NCI-H2227 (cell line): Measurements from ENCODE around the gene LGR4.

ENCODE experiments used
- DNase-seq: peaks from one replicate; lab custom pipeline; 2025; ENCODE audit not compliant: unreplicated experiment; lab: John Stamatoyannopoulos, UW

Gene LGR4

DNA sequence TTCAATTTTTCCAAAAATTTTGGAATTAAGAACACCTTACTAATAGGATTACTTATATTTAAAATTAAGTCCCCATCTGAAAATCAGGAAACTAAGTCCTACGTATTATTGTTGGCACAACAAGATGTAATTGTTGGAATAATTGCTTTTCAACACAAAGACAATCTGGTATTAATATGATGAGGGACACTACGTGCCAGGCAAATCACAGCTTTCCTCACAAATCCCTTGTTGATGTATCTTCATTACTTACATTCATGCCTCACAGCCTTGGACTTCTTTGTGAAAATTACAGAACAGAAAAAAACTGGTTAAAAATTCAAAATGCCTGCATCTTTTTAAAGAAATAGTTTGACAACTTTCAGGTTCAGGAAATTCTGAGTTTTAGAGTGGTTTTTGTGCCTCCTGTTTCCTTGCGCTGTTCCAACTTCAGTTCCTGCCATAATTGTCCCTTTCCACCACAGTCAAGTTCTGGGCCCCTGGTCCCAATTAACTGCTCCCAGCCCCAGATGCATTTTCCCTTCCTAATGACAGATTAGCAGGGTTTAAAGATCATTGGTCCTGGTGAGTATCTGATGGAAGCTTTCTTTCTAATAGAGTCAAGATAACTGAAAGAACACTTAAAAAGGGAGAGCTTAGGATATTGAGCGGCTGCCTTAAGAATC, 86.3 kb downstream of the LGR4 start:
- no peak for DNase-seq

DNA sequence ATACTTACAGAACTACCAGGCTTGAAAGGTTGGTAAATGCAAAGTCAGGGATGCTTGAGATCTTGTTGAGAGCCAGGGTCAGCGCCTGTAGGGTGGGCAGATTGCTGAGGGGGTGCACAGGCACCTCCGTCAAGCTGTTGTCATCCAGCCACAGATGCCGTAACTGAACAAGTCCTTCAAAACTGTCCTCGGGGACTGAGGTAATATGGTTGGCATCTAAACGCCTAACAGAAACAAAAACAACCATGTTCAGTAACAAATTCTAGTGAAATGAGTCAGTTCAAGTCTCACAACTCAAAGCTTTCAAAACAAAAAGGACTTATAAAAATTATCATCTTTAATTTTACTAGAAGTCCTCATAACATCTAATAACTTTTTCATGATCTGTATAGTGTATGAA, 87.3 kb downstream of the LGR4 start:
- DNase-seq = no peak

DNA sequence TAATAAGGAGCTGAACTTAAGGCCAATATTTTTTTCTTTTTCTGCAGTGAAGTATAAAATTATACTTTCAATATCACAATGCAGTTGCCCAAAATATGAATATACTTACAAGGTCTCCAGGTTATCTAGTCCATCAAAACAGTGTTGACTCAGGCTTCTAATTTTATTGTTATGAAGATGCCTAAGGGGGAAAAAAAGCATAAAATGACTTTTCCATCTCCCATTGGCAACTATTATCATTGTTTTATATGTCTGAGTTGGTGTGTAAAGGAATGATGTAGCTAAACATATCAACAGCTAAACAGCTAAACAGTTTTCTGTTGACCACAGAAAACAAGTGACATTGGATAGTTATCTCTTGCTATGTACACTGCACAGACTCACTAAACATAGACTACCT, 88.4 kb downstream of the LGR4 start:
- no peak for DNase-seq

DNA sequence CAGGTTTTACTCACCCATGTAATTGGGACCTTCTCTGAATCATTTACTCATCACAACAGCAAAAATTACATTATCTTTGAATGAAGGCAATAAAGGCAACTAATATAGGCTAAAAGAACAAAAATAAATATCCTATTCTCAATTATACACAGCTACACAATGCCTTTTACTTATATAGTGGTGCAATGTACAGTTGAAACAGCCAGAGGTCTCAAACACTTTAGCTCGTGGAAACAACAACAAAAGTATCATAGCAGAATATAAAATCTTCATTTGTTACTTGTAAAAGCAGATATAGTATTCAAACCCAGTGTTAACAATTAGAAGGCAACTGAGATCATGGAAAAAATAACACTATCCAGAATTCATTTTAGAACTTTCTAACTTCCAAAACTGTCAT, 88.9 kb downstream of the LGR4 start:
- DNase-seq = no peak

DNA sequence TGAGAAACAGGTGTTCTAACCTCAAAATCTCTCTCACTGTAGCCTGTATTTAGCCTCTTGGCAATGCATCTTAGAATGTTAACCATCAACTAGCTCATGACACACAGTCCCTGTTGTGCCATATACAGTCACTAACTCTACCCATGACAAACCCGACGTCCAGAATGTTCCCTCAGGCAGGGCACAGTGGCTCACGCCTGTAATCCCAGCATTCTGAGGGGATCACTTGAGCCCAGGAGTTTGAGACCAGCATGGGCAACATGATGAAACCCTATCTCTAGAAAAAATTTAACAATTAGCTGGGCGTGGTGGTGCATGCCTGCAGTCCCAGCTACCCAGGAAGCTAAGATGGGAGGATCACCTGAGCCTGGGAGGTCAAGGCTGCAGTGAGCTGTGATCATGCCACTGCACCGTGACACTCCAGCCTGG, 91.3 kb downstream of the LGR4 start:
- DNase-seq = no peak

DNA sequence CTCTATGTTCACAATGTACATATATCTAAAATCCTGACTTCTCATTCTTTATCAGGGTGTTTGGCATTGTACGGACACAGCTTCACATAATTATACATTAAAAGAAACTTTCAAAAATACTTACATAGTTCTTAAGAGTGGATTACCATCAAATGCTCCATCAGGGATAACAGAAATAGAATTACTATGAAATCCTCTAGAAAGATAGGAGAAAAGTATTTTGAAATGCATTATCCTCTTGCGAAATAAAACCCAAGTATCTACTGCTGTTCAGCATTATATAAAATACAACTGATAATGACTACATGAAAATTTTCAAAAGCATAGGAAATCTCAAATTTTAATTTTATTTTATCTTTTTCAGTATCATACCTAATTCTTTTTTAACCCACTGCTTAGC, 91.8 kb downstream of the LGR4 start:
- DNase-seq = no peak

DNA sequence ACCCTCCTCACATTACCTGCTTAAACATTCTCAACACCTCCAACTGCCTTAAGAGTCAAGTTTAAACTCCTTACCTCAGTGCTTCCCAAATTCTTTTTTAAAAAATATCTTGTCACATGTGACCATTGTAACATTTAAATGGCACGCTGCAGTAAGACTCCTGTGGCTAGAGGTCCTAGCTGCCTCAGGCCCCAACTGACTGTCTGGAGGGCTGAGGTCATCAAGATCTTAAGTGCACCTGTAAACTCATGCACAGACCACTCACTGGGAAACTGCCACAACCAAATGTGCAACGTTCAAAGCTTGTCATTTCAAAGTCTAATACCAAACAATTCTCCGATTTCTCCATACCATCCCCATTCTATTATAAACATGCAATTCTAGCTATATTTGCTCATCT, 93.1 kb downstream of the LGR4 start:
- DNase-seq = no peak

DNA sequence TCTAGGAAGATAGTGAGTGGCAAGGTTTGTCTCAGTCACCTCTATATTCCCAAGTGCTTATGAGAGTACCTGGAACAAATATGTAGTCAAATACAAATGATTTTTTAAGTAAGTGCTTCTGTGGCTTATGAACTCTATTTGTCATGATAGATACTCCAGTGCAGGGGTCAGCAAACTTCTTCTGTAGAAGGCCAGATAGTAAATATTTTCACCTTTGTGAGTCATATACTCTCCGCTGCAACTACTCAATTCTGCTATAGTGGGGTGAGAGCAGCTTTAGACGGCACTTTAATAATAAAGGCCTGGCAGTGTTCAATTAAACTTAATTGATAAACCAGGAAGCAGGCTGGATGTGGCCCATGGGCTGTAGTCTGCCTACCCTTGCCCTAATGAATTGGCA, 97.2 kb downstream of the LGR4 start:
- DNase-seq = no peak

DNA sequence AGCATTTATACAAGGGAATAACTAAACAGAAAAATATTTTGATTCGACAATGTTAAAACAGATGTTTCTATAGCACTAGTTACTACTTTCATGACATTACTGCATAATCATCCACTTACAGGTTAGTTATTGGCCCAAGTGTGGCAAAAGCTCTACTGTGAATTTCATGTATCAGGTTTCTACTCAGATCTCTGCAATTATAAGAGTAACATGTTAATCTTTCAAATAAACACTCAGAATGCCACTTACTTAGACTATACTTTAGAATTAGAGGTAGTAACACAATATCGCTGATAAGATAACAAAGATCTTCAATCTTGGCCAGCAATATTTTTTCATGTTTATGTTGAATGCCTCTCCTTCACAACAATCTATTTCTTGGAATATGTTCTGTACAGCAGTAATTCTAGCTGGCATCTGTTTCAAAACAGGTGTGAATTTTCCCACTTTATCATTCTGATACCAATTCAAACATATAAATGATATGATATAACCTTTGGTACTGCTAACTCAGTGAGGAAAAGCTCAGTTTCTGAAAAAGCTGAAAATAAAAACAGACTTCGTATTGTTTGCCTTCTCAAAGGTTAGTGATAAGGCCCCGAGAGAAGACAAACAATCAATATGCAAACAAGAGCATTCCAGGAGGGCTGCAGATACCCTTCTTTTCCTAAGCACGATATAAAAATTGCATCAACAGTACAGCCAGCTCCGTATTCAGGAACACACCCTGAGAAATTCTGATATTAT, 98.6 kb downstream of the LGR4 start:
- DNase-seq = no peak

DNA sequence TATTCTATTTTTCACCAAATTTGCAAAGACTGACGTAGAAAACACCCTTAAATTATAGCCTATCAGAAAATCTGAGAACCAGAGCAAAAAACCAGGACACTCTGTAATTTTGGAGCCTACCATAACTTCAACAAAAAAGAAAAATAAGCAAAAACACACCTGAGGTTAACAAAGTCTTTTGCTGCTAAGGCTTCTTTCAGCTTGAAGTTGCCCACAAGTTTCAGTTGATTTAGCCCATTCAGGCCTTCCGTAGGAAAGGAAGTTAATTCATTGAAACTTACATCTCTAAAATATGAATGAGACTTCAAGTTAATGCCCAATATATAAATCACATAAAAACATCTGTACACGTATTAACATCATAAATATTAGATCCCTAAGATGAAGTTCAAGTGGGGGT, 99.2 kb downstream of the LGR4 start:
- DNase-seq = no peak

DNA sequence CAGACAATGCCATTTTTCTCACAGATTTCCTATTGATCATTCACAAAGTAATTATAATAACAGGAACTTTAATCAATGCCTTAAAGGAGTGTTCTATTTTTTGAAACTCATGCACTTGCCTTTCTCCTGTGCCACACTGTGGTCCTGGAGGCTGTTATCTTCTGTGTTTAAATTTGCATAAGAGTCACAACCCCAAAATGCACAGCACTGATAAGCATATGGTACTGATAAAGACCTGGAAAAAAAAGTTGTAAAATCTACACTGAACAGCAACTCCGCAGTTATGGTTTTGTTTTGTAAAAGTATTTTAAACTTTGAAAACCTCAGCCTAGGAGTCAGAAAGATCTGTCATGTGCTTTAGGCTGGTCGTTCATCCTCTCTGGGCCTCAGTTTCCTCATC, 100.4 kb downstream of the LGR4 start:
- no peak for DNase-seq

DNA sequence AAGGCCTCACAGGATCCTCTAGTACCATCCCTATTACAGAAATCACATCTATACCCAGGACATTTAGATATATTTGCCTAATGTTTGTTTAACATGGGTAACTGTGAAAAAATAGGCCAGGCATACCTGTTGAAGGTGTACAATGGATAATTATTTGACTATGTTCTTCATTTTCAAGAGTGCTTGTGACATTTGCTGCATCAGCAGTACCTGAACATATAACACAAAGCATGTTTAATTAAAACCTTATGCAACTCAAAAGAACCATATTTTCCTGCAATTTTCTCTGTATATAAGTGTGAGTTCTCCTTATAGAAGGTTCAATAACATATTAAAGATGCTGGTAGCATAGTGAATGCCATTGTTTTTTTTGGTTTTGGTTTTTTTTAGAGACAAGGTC, 101.1 kb downstream of the LGR4 start:
- no peak for DNase-seq

DNA sequence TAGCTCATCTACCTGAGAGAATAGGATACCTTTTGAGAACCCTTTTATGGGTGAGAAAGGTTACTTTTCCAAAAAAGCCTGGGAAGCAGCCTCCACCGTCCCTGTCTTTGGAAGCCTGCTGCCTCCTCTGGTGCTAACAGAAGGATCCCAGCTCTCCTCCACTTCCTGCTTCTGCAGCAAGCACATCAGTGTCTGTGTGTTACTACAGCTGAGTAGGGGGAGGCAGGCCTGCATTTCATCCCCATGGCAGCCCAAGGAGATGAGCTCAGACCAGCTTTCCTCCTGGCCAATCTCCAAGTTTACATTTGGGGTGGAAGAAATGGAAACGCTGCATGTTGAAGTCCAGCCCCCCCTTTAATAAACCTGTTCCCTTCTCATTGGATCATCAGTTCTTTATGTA, 102.2 kb downstream of the LGR4 start:
- no peak for DNase-seq

DNA sequence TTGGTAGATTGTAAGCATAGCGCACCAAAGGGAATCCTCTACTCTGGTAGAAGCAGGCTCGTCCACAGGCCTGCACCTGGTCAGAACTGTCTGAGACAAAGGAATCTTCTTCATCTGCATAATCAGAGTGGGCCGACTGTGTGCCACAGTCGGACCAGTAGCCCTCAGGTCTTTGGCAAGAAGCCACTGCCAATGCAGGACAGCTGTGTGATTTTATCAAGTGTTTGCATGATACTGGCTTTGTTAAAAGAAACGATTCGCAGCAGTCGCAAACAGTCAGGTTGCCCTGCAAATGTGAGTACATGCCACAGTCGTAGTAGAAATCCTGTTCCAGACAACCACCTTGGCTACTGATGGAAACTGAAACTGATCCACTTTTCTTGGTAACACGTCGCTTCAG, 104.7 kb downstream of the LGR4 start:
- peak; percentile 29 for DNase-seq

DNA sequence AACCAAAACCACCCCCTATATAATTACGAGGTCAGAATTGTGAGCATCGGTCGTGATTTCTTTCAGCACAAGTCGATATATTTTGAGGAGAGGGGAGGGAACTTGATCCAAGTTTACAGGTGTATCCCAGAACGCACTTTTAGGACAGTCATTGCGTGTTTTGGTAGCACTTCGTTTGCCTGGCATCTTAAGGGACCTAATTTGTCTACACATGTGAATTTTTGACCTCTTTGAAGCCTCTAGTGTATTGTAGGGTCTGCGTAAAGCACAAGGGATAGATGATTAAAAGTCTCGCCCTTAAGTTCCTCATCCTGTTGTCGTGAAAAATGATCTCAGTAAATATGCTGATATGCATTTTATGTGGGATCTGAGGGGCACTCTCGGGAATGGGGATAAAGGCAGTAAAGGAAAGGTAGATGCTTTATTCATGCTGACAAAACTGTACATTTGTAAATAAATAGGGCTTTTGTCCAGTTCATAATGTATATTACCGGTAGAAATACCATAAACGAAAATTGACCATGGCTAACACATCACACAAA, 108.9 kb downstream of the LGR4 start:
- DNase-seq = peak; percentile 47

DNA sequence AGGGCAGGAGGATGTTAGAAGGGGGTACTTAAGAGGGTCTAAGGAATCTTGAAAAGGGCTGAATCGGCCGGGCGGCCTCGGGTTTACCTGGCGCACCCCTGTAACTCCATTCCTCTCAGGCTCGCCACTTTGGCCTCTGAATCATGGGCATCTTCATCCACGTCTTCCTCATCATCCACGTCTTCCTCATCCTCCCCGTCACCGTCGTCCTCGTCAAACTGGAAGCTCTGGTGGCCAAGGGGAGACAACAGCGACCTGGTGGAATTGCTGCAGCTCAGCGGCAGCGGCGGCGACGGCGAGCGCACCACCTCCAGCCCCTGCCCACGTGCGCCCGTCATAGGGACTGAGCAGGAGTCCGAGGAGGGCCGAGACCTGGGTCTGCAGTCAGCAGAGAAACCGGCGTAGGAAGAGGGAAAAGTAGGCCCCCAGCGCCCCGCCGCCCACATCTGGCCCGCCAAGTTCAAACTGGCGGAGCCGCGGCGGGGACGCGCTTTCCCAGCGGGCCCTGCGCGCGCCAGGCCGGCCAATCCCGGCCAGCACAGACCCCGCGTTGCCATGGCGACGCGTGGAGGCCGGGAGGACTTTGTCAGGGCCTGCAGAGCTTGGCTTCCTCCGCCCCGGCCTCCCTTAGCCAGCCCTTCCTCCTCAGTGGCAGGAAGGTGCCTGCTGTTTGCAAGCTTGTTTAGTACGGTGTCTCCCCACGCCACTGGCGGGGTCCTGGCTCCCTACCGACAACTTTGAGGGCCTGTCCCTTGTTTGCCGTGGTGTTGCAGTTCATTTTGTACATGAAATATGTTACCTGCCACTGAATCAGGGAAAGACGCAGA, 109.6 kb downstream of the LGR4 start, which contains the start of gene CCDC34:
Gene CCDC34, minus strand, starts transcription at position 467 of the 827 bp plus-strand sequence. Its CDS starts 21 bp downstream, at position 446.
- peak; percentile 98 for DNase-seq

DNA sequence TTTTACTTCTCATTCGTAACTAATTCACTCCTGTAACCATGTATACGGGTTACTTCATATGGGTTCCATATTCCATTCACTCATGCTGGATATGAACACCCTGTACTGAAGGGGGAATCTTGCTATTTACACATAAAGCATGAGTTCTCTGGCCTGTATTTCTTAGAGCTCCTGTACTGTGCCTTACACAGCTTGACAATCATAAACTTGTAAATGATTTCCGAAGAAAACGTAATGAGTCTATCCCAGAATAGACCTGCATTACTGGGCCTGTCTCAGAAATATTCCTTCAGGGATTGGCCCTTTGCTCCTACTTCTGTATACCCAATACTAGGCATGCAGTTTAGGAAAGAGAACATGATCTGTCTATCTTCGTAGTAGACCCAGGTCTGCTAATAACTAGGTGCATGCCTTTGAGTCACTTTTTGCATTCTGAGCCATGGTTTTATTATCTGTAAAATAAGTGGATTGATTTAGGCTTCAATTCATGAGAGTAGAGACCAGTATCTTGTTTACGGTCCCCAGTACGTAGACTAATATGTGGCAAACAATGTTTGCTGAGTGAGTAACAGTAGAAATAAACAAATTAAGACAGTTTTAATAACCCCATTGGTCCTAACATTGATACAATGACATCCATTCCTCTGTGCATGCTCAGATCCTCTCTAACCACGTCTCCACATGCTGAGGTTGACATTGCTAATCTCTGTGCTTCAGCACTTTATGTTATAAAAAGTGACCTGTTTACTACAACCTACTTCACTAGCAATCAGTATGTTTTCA, 110.8 kb downstream of the LGR4 start:
- no peak for DNase-seq

DNA sequence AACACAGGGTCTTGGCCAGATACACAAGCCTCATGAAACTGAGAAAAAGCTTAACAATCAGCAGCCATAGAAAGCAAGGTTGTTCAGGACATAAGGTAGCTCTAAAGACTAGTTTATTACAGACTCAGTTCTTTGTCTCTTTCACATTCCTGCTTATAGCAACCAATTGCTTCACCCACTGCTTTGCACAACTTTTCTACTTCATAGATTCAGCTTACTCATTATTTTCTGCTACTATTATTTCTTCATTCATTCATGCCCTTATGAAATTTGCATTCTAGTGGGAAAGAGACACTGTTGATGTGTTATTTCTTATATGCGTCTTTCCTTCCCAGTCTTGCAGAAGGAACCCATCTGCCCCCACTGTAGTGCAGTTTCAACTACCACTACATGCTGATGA, 114.3 kb downstream of the LGR4 start:
- no peak for DNase-seq

DNA sequence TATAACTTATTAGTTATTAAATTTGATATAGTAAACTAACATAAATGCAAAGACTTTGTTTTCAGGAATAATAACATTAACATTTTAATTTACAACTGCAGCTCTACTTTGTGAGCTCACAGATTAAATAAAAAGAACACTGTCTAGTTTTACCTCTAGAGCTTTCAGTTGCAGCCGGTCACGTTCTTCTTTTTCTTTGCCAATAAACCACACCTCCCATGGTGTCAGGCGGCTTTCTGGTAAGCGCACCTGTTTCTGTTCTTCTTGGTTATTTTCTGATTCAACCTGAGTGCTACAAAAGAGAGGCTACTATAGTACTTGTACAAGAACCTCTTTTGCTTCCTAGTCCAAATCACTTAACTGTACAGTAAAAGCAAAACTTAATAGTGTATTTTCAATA, 115.3 kb downstream of the LGR4 start:
- no peak for DNase-seq

DNA sequence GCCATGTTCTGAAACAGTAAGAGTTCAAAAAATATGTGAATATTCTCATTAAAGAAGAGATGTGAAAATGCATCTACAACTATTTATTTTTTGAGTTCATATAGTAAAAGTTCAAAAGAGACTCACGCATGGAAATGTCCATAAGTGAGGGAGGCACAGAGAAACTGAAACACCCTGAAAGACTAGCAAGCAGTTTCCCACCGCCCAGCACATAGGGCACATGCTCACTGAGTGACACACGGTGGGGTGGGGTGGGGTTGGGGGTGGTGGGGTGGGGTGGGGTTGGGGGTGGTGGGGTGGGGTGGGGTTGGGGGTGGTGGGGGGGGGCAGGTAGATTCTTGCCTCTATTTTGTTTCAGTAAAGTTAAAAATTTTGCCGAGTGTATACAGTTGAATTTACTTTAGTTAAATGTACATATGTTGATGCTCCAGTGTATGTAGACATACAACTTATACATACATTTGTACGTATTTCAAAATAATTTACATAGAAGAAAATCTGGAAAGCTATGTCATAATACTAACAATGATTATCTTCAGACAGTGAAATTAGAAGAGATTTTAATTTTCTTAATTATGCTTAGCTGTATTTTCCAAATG, 115.9 kb downstream of the LGR4 start:
- DNase-seq = no peak
